Activated CD4-positive, CD25-positive, alpha-beta regulatory T cell treated with anti-CD3 and anti-CD28 coated beads, Interleukin-2, amount 50 U/mL, for 16 hours (primary cell): Measurements from ENCODE around the gene SLC5A9.
"Not testable (repeated sequence)": the region's sequence is repeated elsewhere in the genome, so short reads cannot be mapped to it uniquely, and the experiment has no call there.

ENCODE experiments used
- DNase-seq: peaks from one replicate; pipeline ENCODE4 v3.0.0-alpha.2; 2020; ENCODE audit warnings: low read depth, low spot score

Gene SLC5A9

DNA sequence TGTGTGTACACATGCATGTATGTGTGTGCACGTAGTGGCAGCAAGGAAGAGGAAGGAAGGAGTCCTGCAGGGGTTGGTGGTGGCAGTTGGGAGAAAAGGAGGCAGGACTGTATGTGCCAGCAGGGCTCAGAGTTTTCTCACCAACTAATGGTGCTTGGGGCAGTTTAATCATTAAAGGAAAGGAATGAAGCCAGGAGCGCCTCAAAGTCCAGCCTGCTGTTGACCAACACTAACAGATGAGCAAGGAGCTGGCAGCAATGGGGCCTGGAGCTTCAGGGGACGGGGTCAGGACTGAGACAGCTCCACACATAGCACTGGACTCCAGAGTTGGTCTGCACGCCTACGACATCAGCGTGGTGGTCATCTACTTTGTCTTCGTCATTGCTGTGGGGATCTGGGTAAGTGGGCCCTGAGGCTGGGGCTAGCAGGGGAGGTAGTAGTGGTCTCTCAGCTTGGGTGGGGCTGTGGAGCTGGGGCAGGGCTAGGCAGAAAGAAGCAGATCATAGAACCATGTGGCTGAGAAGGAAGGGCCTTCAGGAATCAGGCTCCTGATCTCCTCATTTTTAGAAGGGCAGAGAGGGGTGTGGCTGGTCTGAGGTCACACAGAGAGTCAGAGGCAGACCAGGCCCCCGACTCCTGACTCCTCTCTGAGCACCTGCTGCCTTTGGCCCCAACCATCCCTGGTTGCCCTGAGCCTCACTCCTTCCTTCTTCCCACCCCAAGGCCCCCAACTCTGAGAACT is at the start of gene SLC5A9:
TSS of gene SLC5A9 (plus strand) at position 216 of the 742 bp plus-strand sequence. CDS start at position 237, 21 bp downstream.
- DNase-seq: no peak

DNA sequence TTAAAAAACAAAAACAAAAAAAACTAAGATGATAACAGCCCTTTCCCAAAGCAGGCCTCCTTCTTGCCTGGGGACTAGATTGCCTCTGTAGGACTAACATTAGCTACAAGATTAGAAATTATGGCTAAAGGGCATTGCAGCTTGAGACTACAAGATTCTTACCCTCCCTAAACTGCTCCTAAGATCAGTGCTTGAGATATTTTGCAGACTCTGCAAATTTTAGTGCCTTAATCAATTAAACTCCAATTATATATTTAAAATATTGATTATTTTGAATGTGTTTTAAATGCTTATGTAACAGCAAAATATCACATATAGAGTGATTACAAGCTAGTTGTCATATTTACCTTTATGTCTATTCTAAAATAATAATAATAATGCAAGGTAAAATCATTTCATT is 47.4 kb upstream of the SLC5A9 start:
- no peak for DNase-seq

DNA sequence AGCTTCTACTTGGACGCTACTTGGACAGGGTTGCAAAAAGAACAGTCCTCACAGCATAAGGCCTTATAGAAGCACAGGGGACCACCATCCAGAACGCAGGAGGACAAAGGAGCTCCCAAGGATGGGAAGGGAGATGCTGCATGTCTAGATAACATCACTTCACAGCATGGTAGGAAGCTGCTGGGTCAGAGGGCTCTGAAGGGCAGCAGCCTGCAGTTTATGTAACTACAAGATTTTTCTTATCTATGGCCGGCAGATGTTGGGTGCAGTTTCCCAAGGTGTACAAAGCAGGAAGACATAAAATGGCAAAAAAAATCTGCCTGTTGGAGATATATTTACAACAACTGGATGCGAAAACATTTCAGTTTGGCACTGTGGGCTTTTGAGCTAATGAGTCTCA is 45.3 kb upstream of the SLC5A9 start:
- DNase-seq: no peak

DNA sequence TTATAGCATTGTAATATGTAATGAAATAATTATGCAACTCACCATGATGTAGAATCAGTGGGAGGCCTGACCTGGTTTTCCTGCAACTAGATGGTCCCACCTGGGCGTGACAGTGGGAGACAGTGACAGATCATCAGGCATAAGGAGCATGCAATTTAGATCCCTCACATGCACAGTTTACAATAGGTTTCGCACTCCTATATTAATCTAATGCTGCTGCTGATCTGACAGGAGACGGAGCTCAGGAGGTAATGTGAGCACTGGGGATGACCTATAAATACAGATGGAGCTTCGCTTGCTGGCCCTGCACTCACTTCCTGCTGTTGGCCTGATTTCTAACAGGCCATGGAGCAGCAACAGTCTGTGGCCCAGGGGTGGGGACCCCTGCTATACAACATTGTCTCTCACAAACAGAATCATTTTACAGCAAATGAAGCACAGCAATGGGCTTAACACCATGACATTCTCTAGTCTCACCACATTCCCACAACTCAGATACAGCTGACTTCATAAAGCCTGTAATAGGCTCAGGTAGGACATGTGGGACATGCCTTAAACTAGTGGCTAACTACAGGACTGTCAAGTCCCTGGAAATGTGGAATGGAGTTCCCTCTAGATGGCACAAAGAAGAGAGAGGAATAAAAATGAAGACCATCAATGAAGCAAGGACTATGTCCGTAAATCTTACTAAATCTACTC is 40.7 kb upstream of the SLC5A9 start:
- DNase-seq: no peak

DNA sequence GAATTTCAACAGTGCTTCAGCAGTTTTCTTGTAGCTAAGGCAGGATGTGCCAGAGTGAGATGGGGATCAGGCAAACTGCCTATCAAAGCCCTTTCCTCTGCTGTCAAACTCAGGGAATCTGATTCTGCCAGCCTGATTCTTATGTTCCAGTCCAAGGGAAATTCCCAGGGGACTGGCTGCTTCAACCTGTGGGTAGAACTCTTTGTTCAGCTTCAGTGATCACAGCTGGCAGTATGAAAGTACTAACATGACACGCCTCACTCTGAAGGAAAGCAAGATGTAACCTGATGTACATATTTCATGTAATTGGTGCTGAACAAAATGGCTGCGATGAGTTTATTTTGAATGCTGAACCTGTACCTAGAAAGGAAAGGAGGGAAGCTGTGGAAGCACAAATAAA is 40.1 kb upstream of the SLC5A9 start:
- no peak for DNase-seq

DNA sequence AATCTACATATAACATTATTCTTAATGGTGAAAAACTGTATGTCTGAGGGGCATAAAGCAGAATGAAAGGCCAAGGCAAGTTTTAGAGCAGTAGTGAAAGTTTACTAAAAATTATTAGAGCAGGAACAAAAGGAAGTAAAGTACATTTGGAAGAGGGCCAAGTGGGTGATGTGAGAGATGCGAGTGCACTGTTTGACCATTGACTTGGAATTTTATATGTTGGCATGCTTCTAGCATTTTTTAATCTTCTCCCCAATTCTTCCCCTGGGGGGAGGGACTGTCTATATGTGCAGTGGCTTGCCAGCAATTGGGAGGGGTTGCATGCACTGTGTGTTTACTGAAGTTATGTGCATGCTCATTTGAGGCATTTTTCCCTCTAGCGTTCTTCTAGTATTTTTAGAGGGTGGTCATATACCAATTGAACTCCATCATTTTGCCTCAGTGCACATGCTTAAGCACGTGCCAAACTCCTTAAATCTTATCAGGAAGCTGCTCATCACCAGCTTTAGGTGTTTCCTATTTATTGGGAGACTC is 36.1 kb upstream of the SLC5A9 start:
- DNase-seq: no peak

DNA sequence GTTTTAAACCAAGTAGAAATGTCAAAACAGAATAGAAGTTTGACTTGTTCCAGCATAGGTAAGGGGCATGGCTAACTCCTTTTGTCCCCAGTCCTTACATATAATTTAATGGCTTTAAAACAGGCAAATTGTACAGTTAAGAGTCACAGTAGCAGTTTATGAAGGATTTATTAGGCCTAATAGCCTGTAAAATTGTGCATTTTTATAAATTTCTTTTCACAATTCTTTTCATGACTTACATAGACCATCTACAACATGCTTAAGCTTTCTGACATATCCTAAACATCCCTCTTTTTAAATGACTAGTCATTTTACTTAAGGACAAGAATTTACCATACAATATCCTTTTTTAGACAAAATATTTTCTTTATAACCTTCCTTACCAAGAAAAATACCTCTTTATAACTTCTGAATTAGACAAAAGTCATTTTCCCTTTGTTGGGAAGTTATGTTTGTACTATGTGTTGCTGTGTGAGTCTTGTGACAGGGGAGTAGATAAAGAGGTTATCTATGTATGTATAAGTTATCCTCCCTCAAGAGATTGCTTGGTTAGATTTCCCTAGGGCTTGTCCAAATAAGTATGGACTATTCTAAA is 34.5 kb upstream of the SLC5A9 start:
- no peak for DNase-seq

DNA sequence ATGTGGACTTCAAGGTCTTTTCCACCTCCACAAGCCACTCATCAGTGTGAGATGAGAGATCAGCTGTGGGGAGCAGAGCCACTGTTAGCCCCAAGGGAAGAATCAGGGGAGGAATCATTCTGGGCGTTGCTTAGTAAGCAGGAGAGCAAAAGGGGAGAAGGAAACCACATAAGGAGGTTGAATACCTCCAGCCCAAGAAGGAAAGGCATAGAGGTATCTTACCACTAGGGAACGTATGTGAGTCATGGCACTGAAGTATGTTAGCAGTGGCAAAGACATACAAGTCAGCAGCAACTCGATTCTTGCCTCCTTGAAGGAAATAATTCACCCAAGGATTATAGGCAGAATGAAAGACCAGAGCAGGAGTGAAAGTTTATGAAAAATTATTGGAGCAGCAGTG is 31.6 kb upstream of the SLC5A9 start:
- DNase-seq: no peak

DNA sequence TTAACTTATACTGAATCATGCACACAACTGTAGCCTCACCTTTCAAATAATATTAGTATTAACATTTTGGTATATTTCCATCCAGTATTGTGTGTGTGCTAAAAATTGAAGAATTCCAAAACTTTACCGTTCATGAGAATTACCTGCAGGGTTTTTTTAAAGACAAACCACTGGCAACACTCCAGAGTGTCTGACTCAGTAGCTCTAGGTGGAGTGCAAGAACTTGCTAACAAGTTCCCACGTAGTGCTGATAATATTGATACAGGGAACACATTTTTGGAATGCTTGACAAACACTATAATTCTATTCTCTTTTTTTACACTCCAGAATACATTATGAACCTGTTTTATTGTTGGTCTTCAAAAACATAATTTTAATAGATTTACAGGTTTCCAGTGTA is 27.7 kb upstream of the SLC5A9 start:
- DNase-seq: no peak

DNA sequence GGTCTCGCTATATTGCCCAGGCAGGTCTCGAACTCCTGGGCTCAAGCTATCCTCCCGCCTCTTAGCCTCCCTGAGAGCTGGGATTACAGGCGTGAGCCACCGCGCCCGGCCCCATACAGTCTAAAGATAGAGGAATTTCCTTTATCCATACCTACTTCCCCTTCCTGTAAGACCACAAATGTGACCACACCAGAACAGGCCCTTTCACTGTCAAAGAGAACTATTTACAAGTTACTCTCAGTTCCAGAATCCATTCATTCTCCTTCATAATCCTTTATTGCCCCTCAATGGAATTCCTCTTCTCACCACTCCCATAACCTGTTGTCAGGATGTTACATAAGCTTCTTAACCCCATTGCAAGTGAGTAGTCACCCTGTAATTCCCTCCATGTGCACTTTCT is 26.3 kb upstream of the SLC5A9 start:
- DNase-seq: no peak

DNA sequence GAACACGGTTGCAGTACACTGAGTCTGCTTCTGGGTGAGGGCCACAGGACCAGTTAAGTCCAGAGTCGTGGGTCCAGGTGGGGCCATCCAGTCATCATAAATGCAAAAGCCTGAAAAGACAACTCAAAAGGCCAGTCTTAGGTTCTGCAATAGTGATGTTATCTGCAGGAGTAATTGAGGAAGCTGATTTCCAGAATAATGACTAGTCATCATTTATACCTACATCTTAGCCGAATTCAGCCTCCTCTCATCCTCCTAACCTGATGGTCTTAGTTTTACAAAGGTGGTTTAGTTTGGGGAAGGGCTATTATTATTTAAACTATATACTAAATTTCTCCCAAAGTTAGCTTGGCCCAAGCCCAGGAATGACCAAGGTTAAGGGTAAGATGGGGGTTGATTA is 23.5 kb upstream of the SLC5A9 start:
- DNase-seq: no peak

DNA sequence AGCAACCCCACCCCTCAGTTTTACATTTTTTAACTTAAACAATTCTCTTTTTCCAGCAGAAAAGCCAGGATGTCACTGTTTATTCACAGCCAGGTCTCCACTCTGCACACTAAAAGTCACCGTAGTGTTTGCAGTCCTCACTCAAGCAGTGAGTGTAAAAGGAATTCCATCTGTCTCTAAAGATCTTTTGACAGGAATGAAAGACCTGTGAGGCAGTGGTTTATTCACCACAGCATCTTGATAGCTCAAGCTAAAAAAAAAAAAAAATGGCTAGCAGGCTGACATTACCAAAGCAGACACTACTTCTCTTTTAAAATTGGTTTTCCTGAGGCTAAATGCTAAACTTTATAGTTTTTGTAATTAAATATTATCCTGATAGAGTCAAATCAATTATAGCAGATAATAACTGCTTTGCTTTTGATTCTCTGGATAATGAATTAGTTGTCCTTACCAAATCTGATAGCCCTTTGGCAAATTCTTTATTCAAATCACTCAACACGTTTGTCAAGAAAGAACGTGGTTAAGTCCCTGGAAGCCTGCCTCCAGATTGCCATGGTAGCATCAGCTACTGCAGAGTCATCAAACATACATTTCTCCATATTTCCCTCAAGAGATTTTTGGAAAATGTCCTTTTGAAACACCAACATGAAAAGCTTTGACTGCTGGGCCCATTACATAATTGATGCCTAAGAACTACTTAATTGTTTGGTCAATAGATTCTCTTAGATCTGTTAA is 22.2 kb upstream of the SLC5A9 start:
- DNase-seq: no peak

DNA sequence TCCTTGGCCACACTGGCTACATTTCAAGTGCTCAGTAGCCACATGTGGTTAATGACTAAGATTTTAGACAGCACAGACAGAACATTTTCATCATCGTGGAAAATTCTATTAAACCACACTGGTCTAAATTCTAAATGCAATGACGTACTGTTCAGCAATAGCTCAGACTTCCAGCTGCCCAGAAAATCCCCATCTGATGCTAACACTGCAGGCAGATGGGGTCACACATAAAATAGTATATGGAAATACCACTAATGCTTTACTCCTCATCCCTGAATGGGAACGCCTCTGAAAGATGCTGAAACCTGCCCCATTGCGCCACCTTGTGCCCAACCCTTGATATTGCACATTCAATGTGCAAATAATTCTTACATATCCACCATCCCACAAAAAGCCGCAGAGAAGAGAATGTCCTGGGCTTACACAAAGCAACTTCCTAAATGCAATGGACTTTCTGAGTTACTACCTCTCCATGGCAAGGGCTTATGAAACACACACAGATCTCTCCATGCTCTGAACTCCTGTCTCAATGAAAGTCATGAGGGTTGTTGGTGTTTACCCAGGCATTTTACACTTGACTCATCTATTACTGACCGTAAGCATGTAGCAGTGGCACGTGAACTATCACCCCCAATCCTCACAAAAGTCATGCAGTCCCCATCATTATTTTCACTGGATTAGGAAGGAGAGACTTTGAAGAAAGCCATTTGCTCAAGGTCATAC is 20.3 kb upstream of the SLC5A9 start:
- DNase-seq: peak; percentile 6

DNA sequence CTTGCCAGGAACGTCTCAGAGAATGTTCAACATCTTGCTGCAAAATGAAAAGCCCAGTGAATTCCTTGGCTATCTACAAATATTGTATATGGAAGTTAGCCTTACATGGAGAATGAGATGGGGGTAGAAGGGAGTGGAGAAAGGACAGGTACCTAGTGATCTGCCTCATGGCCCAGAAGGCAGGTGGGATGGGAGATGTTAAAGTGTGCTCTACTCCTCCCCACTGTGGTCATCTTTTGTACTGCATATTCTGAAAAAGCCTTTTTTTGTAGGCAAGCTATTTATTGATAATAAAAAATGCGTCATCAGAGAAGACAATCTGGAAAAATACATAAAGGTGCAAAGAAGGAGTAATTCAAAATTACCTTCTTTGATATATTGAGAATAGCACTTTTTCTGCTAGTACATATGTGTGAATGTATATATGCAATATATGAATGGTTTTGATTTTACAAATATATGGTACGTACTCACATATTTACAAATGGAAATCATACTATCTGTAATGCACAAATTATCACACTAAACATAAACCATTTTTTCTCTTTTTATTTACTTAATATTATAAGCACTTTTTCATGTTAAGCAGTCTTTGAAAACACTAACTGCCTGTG is 19.1 kb upstream of the SLC5A9 start:
- DNase-seq: no peak

DNA sequence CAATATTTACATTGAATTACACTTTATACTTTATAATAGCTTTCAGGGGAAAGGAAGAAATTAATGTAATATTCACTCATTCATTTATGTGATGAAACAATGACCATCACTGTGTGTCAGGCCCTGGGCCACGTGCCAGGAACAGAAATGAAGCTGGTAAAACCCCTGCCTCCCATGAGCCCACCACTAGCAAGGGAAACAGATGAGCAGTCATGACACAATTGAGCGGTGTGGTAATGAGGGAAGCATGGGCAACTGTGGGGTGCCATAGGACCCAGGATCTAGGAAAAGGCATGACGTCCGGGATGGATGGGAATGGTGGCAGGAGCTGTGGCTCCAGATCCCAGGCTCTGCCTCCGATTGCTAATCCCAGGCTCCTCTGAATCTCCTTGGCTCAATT is 17.0 kb upstream of the SLC5A9 start:
- no peak for DNase-seq

DNA sequence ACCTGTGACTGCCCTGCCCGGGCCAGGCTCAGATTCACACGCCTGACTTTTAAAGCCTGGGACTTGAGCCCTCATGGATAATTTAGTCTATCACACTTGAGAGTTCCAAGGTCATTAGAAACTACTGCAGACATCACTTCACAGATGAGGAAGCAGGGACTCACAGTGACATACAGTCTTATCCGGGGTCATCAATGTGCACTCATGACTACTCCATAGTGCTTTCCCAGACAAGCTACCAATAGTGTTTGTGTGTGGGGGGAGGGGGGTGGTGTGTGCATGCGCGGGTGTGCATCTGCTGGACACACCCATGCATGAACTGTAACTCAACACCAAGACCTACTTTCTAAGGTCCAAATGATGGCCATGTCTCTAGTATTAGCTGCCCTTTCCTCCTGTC is 16.1 kb upstream of the SLC5A9 start:
- DNase-seq: no peak

DNA sequence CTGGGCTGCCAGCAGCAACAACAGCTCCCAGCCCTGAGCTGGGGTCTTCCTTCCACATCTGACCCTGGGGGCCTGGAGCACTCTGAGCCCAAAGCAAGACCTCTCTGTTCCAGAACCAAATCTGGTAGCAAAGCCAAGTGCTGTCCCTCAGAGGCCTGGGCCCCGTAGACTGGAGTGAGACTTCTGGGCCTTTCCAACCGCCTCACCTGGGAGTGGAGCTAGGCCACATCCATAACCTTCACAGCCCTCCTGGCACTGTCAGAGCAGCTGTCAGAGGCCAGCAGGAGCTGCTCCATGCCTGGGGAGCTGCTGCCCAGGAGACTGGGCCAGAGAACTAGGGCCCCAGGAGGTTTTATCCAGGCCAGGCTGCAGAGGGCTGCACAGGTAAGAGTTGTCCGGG is 15.4 kb upstream of the SLC5A9 start:
- DNase-seq: no peak

DNA sequence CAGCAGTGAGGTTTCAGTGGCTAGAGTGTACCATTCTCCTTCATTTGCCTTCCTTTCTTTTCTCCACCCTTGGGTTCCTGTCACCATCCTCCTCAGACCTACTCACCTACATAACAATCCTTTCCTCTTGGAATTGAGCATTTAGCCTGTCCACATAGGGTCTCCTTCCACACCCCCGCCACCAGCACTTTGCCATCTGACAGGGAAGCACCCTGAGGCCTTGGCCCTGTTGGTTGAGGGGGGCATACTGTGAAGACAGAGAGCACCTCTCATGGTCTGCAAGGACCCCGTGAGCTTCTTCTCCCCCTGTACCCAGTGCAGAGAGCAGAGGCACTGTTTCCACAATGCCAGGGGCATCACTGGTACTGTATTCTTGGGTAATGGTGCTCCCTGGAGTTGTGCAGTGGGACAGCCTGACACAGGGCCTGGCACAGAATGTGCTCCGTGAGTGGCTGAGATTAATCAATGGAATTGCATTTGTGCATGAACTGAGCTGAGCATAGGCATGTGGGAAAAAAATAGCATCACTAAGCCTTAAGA is 14.9 kb upstream of the SLC5A9 start:
- DNase-seq: no peak

DNA sequence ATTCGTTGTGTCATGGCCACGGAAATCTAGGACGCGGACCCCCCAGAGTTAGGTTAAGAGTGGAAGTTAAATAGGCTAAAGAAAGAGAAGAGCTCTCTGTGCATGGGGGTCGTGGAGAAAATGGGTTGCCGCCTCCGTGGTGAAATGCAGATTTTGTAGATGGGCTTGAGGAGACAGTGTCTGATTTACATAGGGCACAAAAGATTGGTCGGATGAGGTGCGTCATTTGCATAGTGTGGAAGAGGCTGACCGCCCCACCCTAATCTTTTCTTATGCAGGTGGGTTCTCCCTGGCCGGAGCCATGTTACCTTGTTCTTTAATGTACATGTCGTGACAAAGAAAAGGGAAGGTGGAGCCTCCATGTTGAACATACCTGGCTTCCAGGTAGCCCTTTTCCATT is 14.3 kb upstream of the SLC5A9 start:
- no peak for DNase-seq

DNA sequence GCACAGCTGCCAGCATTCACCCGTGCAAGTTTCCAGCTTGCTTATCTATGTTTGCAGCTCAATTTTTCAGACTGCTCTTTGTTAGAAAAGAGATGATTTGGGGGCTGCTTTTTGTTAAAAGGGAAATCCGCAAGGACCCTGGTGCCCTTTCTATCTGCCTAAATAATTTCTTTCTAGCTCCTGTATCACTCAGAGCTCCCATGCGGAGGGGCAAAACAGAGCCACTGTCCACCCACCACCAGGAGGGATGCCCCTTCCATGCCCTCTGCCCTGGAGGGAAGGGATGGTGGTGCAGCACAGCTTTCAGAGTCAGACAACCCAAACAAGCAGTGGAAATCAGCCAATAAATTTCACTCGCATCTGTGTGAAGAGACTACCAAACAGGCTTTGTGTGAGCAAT is 13.9 kb upstream of the SLC5A9 start:
- no peak for DNase-seq

DNA sequence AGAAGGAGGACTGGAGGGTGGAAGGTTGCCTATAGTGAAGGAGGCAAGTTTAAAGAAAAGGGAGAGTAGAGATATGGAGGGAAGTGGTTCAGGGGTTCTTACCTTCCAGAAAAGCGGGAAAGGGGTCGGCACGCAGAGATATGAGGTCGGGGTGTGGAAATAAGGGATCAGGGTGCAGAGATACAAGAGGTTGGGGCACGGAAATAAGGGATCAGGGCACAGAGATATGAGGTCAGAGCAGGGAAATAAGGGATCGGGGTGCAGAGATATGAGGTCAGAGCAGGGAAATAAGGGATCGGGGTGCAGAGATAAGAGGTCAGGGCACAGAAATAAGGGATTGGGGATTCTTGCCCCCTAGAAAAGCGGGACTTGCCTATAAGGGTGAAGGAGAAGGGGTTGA is 9.1 kb upstream of the SLC5A9 start:
- not testable (repeated sequence) for DNase-seq
